ENCODE measurements around the gene CST8.
A peak's percentile ranks its signal among the peaks of the same experiment; 100 is the strongest.

CST8 gene

GRCh38 chr20:23453549-23454543 is 37.1 kb upstream of the CST8 start (continued):
- TF ChIP-seq OVOL3 (tag by site-specific recombination; IDR thresholded peaks at IDR 0.05): no peak
- no peak for TF ChIP-seq ZNF10 (tag by site-specific recombination; IDR thresholded peaks at IDR 0.05)
- TF ChIP-seq ZNF302 (tag by site-specific recombination; IDR thresholded peaks at IDR 0.05; ENCODE audit: low read depth): 0 out of 2 replicates have a peak, but pooled peaks have one; percentile 28
- TF ChIP-seq KLF9 (tag by site-specific recombination; IDR thresholded peaks at IDR 0.05; ENCODE audit: low read depth): peak; percentile 61
- 0 out of 2 replicates have a peak, but pooled peaks have one; percentile 29 for TF ChIP-seq ZNF202 (tag by site-specific recombination; IDR thresholded peaks at IDR 0.05; ENCODE audit: borderline replicate concordance)
- TF ChIP-seq PRDM4 (tag by site-specific recombination; IDR thresholded peaks at IDR 0.05): no peak
- no peak for TF ChIP-seq ZNF174 (tag by site-specific recombination; IDR thresholded peaks at IDR 0.05)
- TF ChIP-seq ZNF248 (tag by site-specific recombination; IDR thresholded peaks at IDR 0.05): 0 out of 2 replicates have a peak, but pooled peaks have one; percentile 23
- TF ChIP-seq KLF16 (tag by site-specific recombination; IDR thresholded peaks at IDR 0.05): no peak
- no peak for TF ChIP-seq ZNF274 (IDR thresholded peaks at IDR 0.05; ENCODE audit: low read length)
- TF ChIP-seq ZNF274 (tag by site-specific recombination; IDR thresholded peaks at IDR 0.05; ENCODE audit: borderline replicate concordance): peak; percentile 12; the same call in 1 of the 2 replicates
- TF ChIP-seq ZBTB6 (tag by site-specific recombination; IDR thresholded peaks at IDR 0.05): no peak
- no peak for TF ChIP-seq ZNF140 (tag by site-specific recombination; IDR thresholded peaks at IDR 0.05)
- TF ChIP-seq ZFHX2 (tag by site-specific recombination; conservative IDR thresholded peaks at IDR 0.05): peak; percentile 79
- TF ChIP-seq YY2 (tag by site-specific recombination; IDR thresholded peaks at IDR 0.05): no peak
- TF ChIP-seq ZNF37A (tag by site-specific recombination; IDR thresholded peaks at IDR 0.05): no peak
- TF ChIP-seq ZNF501 (tag by site-specific recombination; IDR thresholded peaks at IDR 0.05): no peak
- 0 out of 2 replicates have a peak, but pooled peaks have one; percentile 28 for TF ChIP-seq ZNF658 (tag by site-specific recombination; IDR thresholded peaks at IDR 0.05)
- TF ChIP-seq ZFP69B (tag by site-specific recombination; IDR thresholded peaks at IDR 0.05): no peak
- no peak for TF ChIP-seq ZNF600 (tag by site-specific recombination; IDR thresholded peaks at IDR 0.05)
- no peak for TF ChIP-seq ZNF26 (tag by site-specific recombination; IDR thresholded peaks at IDR 0.05)

- H3K4me3 ChIP-seq (ENCODE audit: low read depth, low read length): no peak overlapping the region
- ChIA-PET POLR2A (no interaction called here), CTCF (interaction anchor here (1.1 kb wide), 1 partner anchor 13 kb away, joined by 4 read pairs; no protein-coding TSS in a partner anchor)
- H3K4me1 ChIP-seq (ENCODE audit: control insufficient read depth, insufficient read depth, low read length): no peaks in the 10 kb centered on the region
- no peaks in the 10 kb centered on the region for H3K9me3 ChIP-seq (ENCODE audit: control insufficient read depth, insufficient read depth, low read depth, low read length)
- no peaks in the 10 kb centered on the region for H3K36me3 ChIP-seq (ENCODE audit: control insufficient read depth in 2 of 2, insufficient read depth in 1 of 2, low read length in 2 of 2)
- no peak overlapping the region for H3K27ac ChIP-seq (ENCODE audit: extremely low read depth, low read depth, low read length)
- no peak for TF ChIP-seq SETDB1 (IDR thresholded peaks at IDR 0.05; ENCODE audit: insufficient read length, low read length)
- TF ChIP-seq ZNF404 (tag by site-specific recombination; IDR thresholded peaks at IDR 0.05): no peak
- TF ChIP-seq ZNF837 (tag by site-specific recombination; IDR thresholded peaks at IDR 0.05): no peak
- TF ChIP-seq ZNF707 (tag by site-specific recombination; IDR thresholded peaks at IDR 0.05): no peak
- TF ChIP-seq ZNF626 (tag by site-specific recombination; IDR thresholded peaks at IDR 0.05): no peak
- TF ChIP-seq ZNF585B (tag by site-specific recombination; IDR thresholded peaks at IDR 0.05): no peak
- no peak for TF ChIP-seq ZNF785 (tag by site-specific recombination; IDR thresholded peaks at IDR 0.05)
- no peak for TF ChIP-seq ZNF610 (tag by site-specific recombination; IDR thresholded peaks at IDR 0.05; ENCODE audit: borderline replicate concordance)
- no peak for TF ChIP-seq IKZF3 (tag by site-specific recombination; IDR thresholded peaks at IDR 0.05)
- TF ChIP-seq ZFHX2 (tag by site-specific recombination; conservative IDR thresholded peaks at IDR 0.05): no peak
- TF ChIP-seq KLF10 (tag by site-specific recombination; IDR thresholded peaks at IDR 0.05): no peak
- TF ChIP-seq ZNF114 (tag by site-specific recombination; IDR thresholded peaks at IDR 0.05): no peak
- TF ChIP-seq SCRT1 (tag by site-specific recombination; IDR thresholded peaks at IDR 0.05; ENCODE audit: borderline replicate concordance): no peak
- no peak for TF ChIP-seq BCL11B (tag by site-specific recombination; IDR thresholded peaks at IDR 0.05; ENCODE audit: low read depth)
- no peak for TF ChIP-seq ZNF335 (tag by site-specific recombination; conservative IDR thresholded peaks at IDR 0.05)
These were observed 36.1 kb upstream of the CST8 start for GRCh38 chr20:23454816-23455215.

Data from HEK293 (cell line).